Nucleus accumbens (tissue), 56 donors: Measurements from ENCODE around the gene GRIK1.

Source experiments
- DNase-seq, 56 donors: peaks; one replicate each; lab custom pipeline; 2025; lab: John Stamatoyannopoulos, UW

Gene GRIK1

DNA sequence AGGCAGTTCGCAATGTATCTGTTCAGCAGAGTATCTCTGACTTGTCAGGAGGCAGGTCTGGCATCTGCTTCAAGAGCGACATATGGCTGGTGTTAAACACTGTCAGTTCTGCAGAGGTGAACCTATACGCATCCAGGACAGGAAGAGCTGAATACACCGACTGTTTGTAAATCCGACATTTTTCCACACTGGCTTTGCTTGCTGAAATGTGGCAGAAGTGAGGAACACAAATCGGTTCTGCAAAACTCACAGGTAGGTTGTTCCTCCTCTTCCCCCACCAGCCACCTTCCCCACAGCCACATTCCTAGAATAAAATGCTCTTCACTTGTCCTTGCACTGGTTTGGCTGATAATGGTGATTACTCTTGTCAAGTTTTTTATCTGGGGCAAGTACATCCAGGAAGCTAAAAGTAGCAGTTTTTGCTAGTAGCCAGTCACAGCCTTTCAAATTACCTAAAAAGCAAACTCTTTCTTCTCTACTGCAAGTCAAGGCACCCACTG lies 289.2 kb downstream of the GRIK1 start:
- no peak for DNase-seq

DNA sequence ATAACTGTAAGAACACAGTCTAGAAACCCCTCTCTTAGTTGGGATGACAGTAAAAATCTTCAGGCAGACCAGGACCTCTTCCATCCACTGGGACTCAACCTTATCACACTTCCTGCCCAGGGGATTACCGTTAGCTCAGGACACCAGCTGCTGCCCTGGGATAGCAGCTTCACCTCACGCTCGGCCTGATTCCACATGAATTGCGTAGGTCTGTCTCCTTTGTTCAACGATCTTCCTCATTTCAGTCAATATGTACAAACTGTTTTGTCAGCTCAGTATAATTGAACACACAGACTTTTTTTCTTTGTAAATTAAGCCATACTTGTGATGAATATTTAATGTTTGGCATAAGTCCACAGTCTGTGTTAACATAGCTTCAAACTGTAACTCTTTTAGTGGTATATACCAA lies 290.4 kb downstream of the GRIK1 start:
- DNase-seq: no peak

DNA sequence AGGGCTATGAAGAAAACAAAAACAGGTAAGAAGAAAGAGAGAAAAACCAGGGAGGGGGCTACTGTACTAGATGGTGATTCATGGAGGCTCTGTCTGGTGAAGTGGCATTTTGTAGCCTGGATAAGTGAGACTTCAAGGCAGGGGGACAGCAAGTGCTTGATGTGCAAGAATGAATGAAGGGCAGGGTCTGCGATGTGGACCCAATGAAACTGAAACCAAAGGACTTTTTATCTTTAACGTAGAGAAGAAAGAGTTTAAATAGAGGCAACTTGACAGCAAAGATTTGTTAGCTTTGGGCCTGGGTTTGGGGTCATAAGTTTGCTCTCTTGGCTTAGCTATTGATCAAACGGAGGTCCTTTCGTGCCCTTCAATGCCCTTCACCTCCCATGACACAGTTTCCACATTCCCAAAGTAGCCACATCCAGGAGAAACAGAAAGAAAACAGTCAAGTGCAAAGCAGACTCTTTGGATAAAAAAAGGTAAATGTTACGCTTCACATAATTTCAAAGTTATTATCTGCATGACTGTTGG lies 291.0 kb downstream of the GRIK1 start:
- DNase-seq: no peak

GRCh38 chr21:29647353-29647781 lies 292.4 kb downstream of the GRIK1 start:
- no peak for DNase-seq

DNA sequence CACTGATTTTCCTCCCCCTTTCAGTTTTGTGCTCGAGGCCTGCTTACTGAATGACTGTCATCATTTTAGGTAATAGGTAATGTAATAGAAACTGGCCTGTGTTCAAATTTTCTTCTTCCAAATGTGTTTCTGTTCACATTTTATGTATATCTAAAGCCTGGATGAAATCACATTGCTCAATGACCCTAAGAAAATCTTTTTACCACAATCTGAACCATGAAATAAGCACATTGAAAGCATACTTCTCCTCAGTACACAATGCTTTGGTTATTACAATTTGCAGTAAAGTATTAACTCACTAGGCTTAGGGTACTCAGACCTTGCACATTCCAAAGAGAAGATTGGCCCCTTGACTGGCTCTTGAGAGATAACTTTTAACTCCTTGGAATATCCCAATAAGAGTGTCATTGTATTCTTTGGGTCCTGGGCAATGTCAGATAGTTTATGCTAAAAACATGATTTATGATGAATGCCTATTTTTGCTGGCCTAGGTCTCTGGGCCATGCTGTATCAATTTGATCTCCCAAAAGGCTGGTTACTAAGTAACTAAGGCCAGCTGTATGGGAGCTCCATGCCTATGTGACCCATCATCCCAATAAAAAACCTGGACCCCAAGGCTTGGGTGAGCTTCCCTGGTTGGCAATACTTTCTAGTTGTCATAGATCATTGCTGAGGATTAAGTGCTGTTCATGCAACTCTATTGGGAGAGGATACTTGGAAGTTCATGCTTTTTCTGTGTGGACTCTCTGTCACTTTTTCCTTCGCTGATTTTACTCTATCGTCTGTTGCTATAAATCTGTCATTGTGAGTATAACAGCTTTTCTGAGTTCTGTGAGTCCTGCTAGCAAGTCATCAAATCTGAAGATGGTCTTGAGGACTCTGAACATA lies 293.9 kb downstream of the GRIK1 start:
- no peak for DNase-seq

GRCh38 chr21:29643289-29643688 lies 296.5 kb downstream of the GRIK1 start:
- DNase-seq: no peak

GRCh38 chr21:29642551-29643245 lies 297.1 kb downstream of the GRIK1 start:
- no peak for DNase-seq

GRCh38 chr21:29641635-29642550 lies 297.9 kb downstream of the GRIK1 start:
- no peak for DNase-seq

- DNase-seq: no peak
These were observed 298.7 kb downstream of the GRIK1 start for GRCh38 chr21:29641001-29641634.

- no peak for DNase-seq
These were observed 299.7 kb downstream of the GRIK1 start for GRCh38 chr21:29640080-29640508.

DNA sequence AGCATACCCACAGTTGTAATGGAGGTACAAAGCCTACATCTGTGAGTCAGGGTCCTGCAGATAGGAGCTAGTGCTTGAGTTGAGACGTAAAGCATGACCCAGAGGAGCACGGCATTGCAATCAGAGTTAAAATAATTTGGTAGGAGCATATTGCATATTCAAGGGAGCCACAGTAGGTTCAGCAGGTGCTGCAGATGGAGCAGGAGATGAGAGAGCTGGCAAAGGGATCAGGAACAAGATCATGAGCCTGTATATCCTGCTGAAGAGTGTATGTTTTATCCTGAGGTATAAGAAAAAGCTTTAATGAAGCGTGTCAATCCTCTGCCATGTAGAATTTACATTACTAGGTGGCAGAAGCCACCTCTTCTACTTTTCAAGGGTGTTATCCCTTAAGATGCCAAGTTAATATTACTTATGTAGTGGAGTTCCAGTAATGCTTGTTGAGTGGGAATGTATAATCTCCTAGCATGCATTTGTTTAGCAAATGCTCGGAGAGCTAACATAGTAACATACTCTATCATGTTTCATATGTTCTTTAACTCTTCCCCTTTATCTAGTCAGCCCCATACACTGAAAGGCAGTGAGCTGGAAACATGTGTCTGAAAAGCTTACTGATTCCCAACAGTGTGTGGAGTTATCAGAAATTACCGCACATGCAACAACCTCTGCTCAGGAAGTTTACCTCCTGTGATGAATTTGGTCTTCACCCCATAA lies 300.3 kb downstream of the GRIK1 start:
- DNase-seq: no peak

- no peak for DNase-seq
These were observed 301.0 kb downstream of the GRIK1 start for GRCh38 chr21:29638761-29639327.

GRCh38 chr21:29638138-29638537 lies 301.7 kb downstream of the GRIK1 start:
- DNase-seq: no peak

- no peak for DNase-seq
These were observed 302.2 kb downstream of the GRIK1 start for GRCh38 chr21:29637553-29637952.

DNA sequence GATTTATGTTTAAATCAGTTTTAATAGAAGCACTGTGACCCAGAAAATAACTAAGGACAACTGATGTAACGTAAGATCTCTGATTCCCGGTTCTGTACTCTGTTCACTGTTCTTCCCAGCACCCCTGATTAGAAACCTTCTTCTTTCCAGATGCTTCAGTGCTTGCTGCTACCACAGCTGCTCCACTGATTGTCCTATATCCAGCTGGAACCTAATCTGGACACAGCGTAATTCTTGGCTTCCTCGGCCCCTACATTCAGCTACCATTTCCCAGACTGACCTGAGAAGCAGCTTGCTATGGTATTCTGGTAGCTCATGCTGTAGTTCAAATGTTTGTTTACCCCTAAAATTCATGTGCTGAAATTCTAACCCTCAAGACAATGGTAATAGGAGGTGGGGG lies 302.7 kb downstream of the GRIK1 start:
- no peak for DNase-seq

GRCh38 chr21:29634418-29634817 lies 305.4 kb downstream of the GRIK1 start:
- no peak for DNase-seq

GRCh38 chr21:29633756-29634155 lies 306.0 kb downstream of the GRIK1 start:
- no peak for DNase-seq

GRCh38 chr21:29630441-29630840 lies 309.4 kb downstream of the GRIK1 start:
- no peak for DNase-seq

GRCh38 chr21:29627905-29628304 lies 311.9 kb downstream of the GRIK1 start:
- no peak for DNase-seq
